Fibroblast of upper back skin (primary cell): ENCODE results near the gene EIF4E3.
A peak's percentile ranks its signal among the peaks of the same experiment; 100 is the strongest.

Experiments
- DNase-seq: peaks from one replicate; pipeline ENCODE4 v3.0.0-alpha.2; 2013

The EIF4E3 gene

GRCh38 chr3:71684757-71685386 is 40.3 kb downstream of the EIF4E3 start:
- DNase-seq: peak; percentile 80

DNA sequence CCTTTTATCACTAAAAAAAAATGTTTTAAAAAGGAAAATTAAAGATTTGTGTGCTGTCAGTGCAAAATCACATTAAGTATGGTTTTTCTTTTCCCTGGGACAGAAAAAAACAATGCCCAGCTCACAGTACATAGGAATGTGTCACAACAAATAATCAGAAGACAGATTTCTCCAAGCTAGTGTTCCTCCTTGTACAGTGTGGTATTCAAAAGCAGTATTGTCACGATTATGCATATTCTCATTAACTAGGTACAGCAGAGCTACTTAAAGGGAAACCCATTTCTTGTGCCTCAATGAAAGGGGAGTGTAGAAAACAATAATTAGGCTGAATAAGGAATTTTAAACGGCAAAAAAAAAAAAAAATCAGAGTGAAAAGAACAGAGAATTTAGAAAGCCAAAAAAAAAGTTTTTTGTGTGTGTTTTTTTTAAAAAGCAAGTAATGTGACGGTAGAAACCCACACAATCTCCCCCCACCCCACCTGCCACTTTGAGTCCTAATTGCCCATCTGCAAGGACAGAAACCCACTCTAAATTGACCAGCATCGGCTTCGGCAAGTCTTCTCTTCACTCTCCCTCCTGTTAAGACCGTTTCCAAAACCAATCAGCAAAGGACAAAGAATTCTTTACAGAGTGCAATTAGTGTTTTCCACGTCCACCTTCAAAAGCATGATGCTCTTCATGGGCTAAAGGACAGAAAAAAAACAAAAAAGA is 41.0 kb downstream of the EIF4E3 start:
- DNase-seq: no peak

- peak; percentile 77 for DNase-seq
These were observed 44.0 kb downstream of the EIF4E3 start for GRCh38 chr3:71681224-71681668.

GRCh38 chr3:71680603-71681002 is 44.6 kb downstream of the EIF4E3 start:
- peak; percentile 49 for DNase-seq

DNA sequence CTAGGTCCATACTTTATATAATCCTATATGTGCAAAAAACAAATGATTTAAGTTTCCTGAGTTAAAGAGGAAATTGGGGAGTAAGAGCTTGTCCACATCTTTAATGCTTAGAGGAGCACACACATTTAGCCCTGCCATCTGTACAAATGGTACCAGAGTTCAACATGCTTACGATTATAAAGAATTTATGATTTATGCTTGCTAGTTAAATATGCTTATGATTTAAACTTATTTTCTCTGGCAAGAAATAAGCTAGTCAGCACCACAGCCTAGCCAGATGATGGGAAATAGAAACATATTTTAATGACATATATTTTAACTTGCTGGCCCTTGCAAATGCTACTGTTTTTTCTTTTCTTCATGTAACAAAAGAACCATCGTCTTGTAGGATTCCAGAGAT is 48.3 kb downstream of the EIF4E3 start:
- DNase-seq: no peak

GRCh38 chr3:71673486-71673885 is 51.7 kb downstream of the EIF4E3 start:
- DNase-seq: peak; percentile 71

DNA sequence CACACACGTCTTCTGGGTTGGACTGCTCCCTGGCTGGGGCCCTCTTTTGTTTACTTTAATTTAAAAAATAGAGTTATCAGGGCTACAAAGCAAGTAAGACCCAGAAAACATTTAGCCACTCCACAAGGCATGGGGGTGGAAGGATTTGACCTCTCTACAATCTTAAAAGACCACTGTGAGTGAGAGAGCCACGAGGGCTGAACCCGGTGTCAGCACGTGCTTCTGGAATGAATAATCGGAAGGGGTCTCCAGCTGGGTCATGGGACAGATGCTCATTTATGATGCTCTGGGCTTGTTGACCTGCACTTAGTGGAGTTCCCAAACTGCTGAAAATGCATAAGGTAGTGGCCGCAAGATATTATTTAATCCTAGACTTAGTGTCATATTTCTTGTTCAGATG is 52.4 kb downstream of the EIF4E3 start:
- no peak for DNase-seq

DNA sequence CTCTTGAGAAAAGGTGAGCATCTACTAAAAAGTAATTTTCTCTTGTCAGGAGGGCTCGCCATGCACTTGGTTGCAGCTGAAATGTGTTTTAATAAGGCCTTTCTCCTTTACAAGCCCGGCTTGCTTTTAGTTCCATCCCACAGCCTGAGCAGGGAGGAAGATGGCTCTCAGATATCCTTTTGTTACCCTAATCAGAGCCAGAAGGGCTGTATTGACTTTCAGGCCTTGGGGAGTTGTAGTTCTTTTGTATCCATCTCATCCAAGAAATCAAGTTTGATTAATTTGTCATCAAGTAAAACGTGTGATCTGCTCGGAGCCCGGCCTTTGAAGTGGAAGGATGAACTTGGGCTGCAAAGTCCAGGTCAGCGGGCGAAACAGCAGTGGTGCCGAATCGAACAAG is 52.9 kb downstream of the EIF4E3 start:
- no peak for DNase-seq

DNA sequence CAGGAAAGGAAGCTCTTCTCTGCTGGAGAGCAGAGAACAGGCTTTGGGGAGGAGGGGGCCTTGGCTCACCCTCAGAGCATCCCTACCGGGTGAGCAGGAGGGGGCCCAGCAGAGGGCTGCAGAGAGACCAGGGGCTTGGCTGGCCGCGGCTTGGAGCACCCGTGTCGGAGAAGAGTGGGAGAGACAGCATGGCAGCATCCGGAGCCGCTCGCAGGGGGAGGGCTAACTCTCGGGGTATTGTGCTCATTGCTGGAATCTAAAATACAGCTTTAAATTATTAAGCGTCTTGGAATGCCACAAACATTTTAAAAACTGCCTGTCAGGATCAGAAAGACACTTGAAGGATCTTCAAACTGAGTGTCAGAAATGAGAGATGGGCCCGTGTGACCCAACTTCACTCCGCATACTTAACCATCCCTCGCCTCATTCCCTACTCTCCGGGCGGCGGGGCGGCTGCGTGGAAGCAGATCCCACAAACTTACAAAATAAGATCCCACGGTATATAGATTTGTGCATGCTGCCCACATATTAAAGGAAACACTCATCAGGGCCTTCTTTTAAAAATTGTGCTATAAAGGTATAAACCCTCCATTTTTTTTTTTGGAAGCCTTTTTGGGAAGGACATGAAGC is 53.9 kb downstream of the EIF4E3 start:
- DNase-seq: peak; percentile 42

GRCh38 chr3:71662568-71662967 is 62.6 kb downstream of the EIF4E3 start:
- DNase-seq: no peak

DNA sequence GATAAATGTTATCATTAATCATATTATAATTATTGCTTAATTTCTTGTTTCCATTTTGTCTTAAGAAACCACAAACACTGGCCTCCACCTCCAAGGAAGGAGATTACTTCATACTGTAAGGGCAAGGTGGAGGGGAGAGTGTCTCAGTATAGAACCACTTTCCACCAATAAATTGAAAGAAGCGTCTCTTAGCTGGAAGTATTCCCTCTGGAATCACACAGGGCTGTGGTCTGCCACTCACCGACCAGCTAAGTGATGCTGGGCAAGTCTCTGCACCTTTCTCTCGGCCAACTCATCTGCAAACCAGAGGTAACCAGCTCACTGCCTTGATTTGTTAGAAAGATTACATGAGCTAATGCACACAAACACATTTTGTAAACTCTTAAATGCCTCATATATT is 63.1 kb downstream of the EIF4E3 start:
- DNase-seq: no peak

DNA sequence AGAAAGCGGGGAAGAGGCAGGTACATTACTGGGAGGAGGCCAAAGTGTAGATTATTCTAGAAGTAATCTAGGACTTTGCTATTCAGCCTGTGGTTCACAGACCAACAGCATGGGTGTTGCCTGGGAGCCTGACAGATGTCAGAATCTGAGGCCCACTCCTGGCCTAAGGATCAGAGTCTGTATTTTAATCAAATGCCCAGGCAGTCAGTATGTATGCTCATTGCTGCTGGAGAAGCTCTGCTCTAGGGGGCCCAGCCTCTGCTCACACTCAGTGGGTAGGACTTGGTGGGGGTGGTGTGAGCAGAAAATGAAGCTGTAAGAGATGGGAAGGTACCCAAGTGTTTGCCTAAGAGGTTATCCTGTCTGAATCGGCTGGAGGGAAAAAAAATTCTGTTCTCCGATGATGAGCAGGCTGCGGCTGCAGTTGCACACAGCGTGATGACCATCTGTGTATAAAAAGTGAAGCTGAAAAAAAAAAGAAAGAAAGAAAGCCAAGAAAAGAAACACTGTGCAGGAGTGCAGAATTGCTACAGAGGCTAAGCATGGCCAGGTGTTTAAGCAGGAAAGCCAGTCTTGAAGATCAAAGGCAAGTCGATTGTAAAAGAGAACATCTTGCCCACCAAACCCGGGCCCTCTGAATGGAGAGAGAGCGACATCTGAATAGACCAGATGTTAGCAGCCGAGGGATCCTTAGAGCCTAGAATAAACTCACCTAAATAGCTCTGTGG is 65.2 kb downstream of the EIF4E3 start:
- DNase-seq: peak; percentile 72

DNA sequence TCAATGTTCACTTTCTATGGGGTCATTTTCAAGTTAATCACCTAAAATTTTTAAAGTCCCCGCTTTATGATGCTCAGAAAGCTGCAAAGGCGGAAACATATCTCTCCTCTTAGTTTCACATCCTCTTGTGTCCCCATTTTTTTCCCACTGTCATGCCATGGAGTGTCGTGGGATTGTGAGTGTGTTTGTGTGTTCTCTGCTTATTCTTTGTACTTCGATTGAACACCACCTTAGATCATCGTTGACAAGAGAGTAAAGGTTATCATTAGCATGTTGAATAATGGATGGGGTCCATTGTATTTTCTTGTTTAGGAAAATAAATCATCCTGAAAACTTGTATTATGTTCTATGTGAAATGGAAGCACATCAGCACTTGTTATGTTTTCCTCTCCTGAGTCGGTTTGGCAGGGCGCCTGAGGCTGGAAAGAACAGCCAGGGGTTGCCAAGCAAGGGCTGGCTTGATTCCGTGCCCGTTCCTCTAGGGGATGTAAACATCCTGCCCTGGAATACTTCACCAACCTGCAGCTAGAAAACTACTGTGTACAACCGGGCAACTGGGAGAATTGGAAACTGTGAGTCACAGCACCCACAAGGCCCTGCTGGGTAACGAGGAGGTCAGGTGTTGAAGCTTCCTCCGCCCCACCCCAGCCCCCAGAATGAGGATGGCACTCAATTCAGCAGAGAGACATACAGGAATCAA is 67.2 kb downstream of the EIF4E3 start:
- no peak for DNase-seq

DNA sequence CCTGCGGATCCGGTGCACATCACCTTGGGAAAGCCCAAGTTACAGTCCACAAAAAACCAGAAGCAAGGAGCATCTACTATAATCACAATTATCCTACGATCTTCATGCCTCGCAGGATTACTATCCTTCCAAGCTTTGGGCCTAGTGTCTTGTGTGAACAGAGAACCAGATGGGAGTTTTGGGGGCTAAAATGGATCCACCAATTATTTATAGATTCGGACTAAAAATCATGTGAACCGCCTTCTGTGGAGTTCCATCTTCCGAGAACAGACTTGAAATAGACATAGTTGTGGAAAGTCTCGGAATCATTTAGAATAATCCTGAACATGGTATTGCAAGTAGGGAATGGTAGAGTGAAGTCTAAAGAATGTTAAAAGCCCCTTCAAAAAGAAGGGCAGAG is 70.1 kb downstream of the EIF4E3 start:
- no peak for DNase-seq

DNA sequence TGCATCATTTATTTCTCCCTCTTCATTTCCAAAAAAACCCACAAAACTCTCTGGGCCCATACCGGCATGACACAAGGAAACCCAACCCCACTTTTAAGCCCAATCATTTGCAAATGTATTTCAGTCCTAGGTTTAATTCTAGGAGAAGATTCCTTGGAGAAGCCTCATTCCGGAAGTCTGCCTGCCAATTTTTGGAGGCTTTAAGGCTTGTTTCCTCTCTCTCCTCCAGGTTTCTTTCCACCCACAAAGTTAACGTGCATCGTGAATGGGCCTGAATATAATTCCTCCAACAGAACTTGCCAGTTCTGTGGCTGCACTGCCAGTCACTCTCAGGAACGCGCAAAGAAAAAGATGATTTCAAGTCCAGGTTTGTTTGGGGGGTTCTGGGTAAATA is 71.8 kb downstream of the EIF4E3 start:
- DNase-seq: no peak

GRCh38 chr3:71652781-71653413 is 72.3 kb downstream of the EIF4E3 start:
- peak; percentile 81 for DNase-seq

- DNase-seq: no peak
These were observed 73.6 kb downstream of the EIF4E3 start for GRCh38 chr3:71651625-71652024.

DNA sequence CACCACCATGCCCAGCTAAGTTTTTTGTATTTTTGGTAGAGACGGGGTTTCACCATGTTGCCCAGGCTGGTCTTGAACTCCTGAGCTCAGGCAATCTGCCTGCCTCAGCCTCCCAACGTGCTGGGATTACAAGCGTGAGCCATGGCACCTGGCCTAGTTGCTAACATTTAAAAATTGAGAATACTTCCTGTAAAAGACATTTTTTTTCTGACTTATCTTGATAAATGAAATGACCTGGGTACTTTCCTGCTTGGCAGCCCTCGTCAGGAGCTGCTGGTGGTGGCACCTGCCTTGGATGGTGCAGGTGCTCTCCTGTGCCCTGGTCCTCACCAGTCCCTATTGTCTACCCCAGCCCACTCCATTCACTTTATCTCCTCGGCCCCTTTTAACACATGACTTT is 74.8 kb downstream of the EIF4E3 start:
- DNase-seq: no peak

GRCh38 chr3:71649757-71650156 is 75.4 kb downstream of the EIF4E3 start:
- DNase-seq: no peak

DNA sequence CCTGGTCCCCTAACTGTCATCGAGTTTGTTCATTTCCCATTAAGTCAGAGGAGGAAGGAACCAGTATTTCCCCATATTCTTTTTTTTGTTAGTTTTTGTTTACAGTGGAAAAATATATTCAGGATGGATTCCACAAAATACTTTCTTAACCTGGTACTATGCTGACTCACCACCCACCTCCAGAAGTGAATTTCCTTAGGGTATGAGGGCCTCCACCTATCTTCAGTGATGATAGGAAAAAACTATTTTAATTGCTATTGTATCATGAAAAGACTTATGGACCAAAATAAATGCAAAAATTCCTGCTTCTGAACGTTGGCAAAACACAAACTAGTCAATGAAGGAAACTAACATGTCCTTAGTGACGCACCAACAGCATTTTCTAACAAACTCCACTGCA is 77.5 kb downstream of the EIF4E3 start:
- DNase-seq: no peak

DNA sequence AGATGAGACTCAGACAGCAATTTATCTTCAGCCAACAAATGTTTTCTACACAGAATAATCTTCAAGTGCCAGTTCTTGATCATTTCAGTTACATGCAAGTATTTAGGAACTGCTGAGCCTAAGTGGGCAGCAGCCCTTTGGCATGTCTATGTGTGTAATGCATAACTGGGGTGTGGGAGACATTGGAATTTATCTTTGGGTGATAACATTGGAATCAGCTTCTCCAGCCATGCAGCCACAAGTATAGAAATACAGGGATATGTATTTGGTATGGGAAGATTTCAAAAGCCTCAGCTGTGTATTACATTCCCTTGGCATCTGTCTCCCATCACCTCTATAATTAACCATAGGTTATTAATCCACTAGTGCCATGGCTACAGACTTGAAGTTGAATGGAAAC is 78.2 kb downstream of the EIF4E3 start:
- no peak for DNase-seq

DNA sequence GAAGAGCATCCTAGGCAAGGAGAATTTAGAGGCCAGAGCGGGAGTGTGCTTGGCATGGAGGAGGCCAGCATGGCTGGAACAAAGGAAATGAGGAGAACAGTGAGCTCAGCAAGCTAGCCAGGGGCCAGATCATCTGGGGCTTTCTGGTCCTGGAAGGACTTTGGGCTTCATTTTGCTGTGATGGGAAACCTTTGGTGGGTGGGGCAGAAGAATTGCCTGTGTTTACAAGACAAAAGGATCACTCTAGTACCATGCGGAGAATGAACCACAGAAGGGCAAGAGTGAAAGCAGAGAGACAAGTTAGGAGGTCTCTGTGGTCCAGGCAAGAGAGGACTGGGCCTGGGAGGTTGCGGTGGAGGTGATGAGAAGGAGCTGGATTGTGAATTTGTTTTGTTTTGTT is 80.1 kb downstream of the EIF4E3 start:
- no peak for DNase-seq

GRCh38 chr3:71641674-71642073 is 83.5 kb downstream of the EIF4E3 start:
- DNase-seq: no peak
